ENCODE measurements around the gene SPSB2.

DNA sequence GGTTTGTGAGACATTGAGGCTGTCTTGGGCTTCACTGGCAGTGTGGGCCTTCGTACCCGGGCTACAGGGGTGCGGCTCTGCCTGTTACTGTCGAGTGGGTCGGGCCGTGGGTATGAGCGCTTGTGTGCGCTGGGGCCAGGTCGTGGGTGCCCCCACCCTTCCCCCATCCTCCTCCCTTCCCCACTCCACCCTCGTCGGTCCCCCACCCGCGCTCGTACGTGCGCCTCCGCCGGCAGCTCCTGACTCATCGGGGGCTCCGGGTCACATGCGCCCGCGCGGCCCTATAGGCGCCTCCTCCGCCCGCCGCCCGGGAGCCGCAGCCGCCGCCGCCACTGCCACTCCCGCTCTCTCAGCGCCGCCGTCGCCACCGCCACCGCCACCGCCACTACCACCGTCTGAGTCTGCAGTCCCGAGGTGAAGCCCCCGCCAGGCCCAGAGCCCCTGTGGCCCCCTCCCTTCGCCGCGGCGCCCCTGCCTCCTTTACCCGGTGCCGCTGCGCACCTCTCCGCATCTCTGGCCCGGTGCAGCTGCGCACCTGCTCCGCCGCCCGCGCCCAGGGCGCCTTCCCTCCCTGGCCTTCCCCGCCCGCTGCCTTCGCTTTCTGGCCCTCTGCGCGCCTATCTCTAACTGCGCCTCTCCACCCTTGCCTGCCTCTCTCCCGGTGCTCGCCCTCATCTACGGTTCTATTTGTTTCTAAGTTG lies 41.3 kb upstream of the SPSB2 start, which contains the start of gene ENO2:
- TF ChIP-seq, protein P1, sequence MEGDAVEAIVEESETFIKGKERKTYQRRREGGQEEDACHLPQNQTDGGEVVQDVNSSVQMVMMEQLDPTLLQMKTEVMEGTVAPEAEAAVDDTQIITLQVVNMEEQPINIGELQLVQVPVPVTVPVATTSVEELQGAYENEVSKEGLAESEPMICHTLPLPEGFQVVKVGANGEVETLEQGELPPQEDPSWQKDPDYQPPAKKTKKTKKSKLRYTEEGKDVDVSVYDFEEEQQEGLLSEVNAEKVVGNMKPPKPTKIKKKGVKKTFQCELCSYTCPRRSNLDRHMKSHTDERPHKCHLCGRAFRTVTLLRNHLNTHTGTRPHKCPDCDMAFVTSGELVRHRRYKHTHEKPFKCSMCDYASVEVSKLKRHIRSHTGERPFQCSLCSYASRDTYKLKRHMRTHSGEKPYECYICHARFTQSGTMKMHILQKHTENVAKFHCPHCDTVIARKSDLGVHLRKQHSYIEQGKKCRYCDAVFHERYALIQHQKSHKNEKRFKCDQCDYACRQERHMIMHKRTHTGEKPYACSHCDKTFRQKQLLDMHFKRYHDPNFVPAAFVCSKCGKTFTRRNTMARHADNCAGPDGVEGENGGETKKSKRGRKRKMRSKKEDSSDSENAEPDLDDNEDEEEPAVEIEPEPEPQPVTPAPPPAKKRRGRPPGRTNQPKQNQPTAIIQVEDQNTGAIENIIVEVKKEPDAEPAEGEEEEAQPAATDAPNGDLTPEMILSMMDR (IDR thresholded peaks at IDR 0.05), result no peak
- peak in 1 of 4 donors; percentile 47 for TF ChIP-seq POLR2A (IDR thresholded peaks at IDR 0.05)

Measured in esophagus squamous epithelium (tissue), 4 donors.